Endothelial cell of umbilical vein (primary cell): ENCODE measurements around the gene KRTCAP2. TPM values are rescaled to one million over a fixed set of nuclear protein-coding genes. Genes with fewer than 3 reads are reported as not detected.

ENCODE experiments used
- BruUV-seq: library from RNA; stranded (reverse); fragments of 400-500 nt; replicated peaks from 2 replicates; lab custom pipeline; 2021; lab: Mats Ljungman, UMichigan
- CTCF ChIA-PET: fragments of 300-600, 350-600 bp; sonication (Branson Sonifier 250); formaldehyde crosslinking; loops from one replicate; lab custom pipeline; 2021; ENCODE audit warnings: antibody characterized with exemption, inconsistent platforms; lab: Charles Lee
- POLR2A ChIA-PET: fragments of 300-600, 350-600 bp; sonication (Branson Sonifier 250); formaldehyde crosslinking; loops from one replicate; lab custom pipeline; 2021; ENCODE audit warnings: antibody characterized with exemption, inconsistent platforms; lab: Charles Lee
- DNase-seq: peaks from one replicate; pipeline ENCODE4 v3.0.0-alpha.2; 2011; ENCODE audit warnings: low read depth, low spot score
- FAIRE-seq: peaks from 2 replicates; lab custom pipeline; 2011; peaks lifted over from hg19 to GRCh38; lab: Jason Lieb, UNC
- H2AFZ ChIP-seq: 2 replicates; pipeline ENCODE4 v1.6.0; 2012; ENCODE audit warnings: low read depth, low read length, control low read depth, inconsistent platforms
- H3K27ac ChIP-seq: 2 replicates; pipeline ENCODE4 v1.5.1; 2011; ENCODE audit warnings: low read depth, mild to moderate bottlenecking, control low read depth, low read length, moderate library complexity; ENCODE audit not compliant: insufficient read depth
- H3K27me3 ChIP-seq, 2 experiments: 2 replicates each; pipeline versions ENCODE4 v1.6.0 to v1.6.1; 2011; ENCODE audit warnings: low read length in 2 of 2, mixed read lengths in 1 of 2; ENCODE audit not compliant: control insufficient read depth in 2 of 2, insufficient read depth in 2 of 2
- H3K36me3 ChIP-seq, 2 experiments: 2 replicates in 1 of 2; 3 replicates in 1 of 2; pipeline ENCODE4 v1.5.1; 2011; ENCODE audit warnings: low read length in 2 of 2, mild to moderate bottlenecking in 1 of 2, moderate library complexity in 1 of 2; ENCODE audit not compliant: control insufficient read depth in 2 of 2, insufficient read depth in 2 of 2; ENCODE audit errors: extremely low read depth in 1 of 2
- H3K4me1 ChIP-seq: 3 replicates; pipeline ENCODE4 v1.5.1; 2011; ENCODE audit warnings: mild to moderate bottlenecking, low read length; ENCODE audit not compliant: control insufficient read depth, insufficient read depth; ENCODE audit errors: extremely low read depth
- H3K4me2 ChIP-seq: 2 replicates; pipeline ENCODE4 v1.6.1; 2011; ENCODE audit warnings: low read length, control low read depth, mixed read lengths; ENCODE audit not compliant: insufficient read depth
- H3K4me3 ChIP-seq, 3 experiments: fragments of 200-600 bp in 1 of 3; sonication (generic), shearing (Covaris generic) in 1 of 3; replicated peaks in 1 of 3; 2 replicates each; pipeline ENCODE4 v1.5.1; 2011 to 2016; ENCODE audit warnings: control low read depth in 3 of 3, low read length in 3 of 3, mild to moderate bottlenecking in 2 of 3, inconsistent platforms in 1 of 3, low read depth in 1 of 3, moderate library complexity in 1 of 3; ENCODE audit not compliant: insufficient read depth in 1 of 3
- H3K79me2 ChIP-seq: 2 replicates; pipeline ENCODE4 v1.6.0; 2012; ENCODE audit warnings: low read length, inconsistent platforms; ENCODE audit not compliant: control insufficient read depth, insufficient read depth
- H3K9ac ChIP-seq: replicated peaks from 2 replicates; pipeline ENCODE3; 2011; ENCODE audit warnings: low read length, control low read depth; ENCODE audit not compliant: insufficient read depth; ENCODE audit errors: extremely low read depth
- H3K9me1 ChIP-seq: replicated peaks from 3 replicates; pipeline ENCODE4 v1.6.0; 2011; ENCODE audit warnings: mild to moderate bottlenecking, low read length; ENCODE audit not compliant: control insufficient read depth, insufficient read depth; ENCODE audit errors: extremely low read depth
- H3K9me3 ChIP-seq: replicated peaks from 2 replicates; pipeline ENCODE4 v1.5.1; 2012; ENCODE audit warnings: low read length, inconsistent platforms; ENCODE audit not compliant: control insufficient read depth, insufficient read depth
- H4K20me1 ChIP-seq: replicated peaks from 2 replicates; pipeline ENCODE3; 2011; ENCODE audit warnings: mild to moderate bottlenecking, low read length; ENCODE audit not compliant: control insufficient read depth, insufficient read depth; ENCODE audit errors: extremely low read depth
- EZH2 ChIP-seq: IDR thresholded peaks from 2 replicates; pipeline ENCODE4 v1.6.1; 2012; ENCODE audit warnings: borderline replicate concordance, low read depth, mild to moderate bottlenecking, moderate library complexity, low read length, inconsistent platforms; ENCODE audit not compliant: severe bottlenecking
- FOS ChIP-seq: IDR thresholded peaks from 2 replicates; pipeline ENCODE4 v1.6.1; 2011; ENCODE audit warnings: mild to moderate bottlenecking, low read length, moderate library complexity, borderline replicate concordance; ENCODE audit not compliant: insufficient read depth
- GATA2 ChIP-seq: IDR thresholded peaks from 2 replicates; pipeline ENCODE4 v1.7.0; 2011; ENCODE audit warnings: low read depth, mild to moderate bottlenecking, moderate library complexity, mixed read lengths, low read length; ENCODE audit not compliant: insufficient read length, insufficient read depth
- JUN ChIP-seq: IDR thresholded peaks from 2 replicates; pipeline ENCODE4 v1.6.1; 2011; ENCODE audit warnings: borderline replicate concordance, low read depth; ENCODE audit not compliant: insufficient read length, insufficient read depth
- MYC ChIP-seq: IDR thresholded peaks from one replicate; pipeline ENCODE4 v1.6.1; 2011; ENCODE audit warnings: mild to moderate bottlenecking, low read depth, low read length
- POLR2A ChIP-seq: IDR thresholded peaks from 2 replicates; pipeline ENCODE4 v1.6.1; 2012; ENCODE audit warnings: low read depth, mild to moderate bottlenecking, control low read depth, low read length
- POLR2AphosphoS5 ChIP-seq: IDR thresholded peaks from 2 replicates; pipeline ENCODE4 v1.6.1; 2012; ENCODE audit warnings: low read depth, mild to moderate bottlenecking, control low read depth, low read length, moderate library complexity; ENCODE audit not compliant: insufficient read depth
- dilution Hi-C: fragments of 300-500 bp; cut with MboI; formaldehyde crosslinking; loops from one replicate; pipeline ENCODE4 v1.15.0; 2019; ENCODE audit warnings: low sequenced_read_pairs; ENCODE audit not compliant: extremely low pct_ligation_motif_present
- intact Hi-C: fragments of 100-400 bp; cut with micrococcal nuclease; formaldehyde crosslinking; loops from one replicate; pipeline ENCODE4 v1.10.0; 2022
- polyA plus RNA-seq, 4 experiments: library from polyadenylated mRNA; depleted of rRNA in 3 of 4; stranded (reverse) in 3 of 4; unstranded in 1 of 4; fragments of >200 nt; gene quantifications; 2 replicates each; pipeline versions ENCODE4 v1.2.1 to v1.2.3, GENCODE V29; 2011 to 2012; ENCODE audit warnings: missing spikeins in 1 of 4
- total RNA-seq: library from RNA; stranded (reverse); gene quantifications from 2 replicates; pipeline ENCODE4 v1.2.3, GENCODE V29; 2021
- TF ChIP-seq, protein P1 (sequence below), 2 donors: IDR thresholded peaks; 1 replicate in 1 of 2; 2 replicates in 1 of 2; pipeline ENCODE4 v1.5.1; 2011; ENCODE audit warnings: low read length in 2 of 2, mild to moderate bottlenecking in 2 of 2, moderate library complexity in 2 of 2, control low read depth in 1 of 2, inconsistent platforms in 1 of 2, low read depth in 1 of 2; ENCODE audit not compliant: insufficient read depth in 1 of 2; ENCODE audit errors: extremely low read depth in 1 of 2
- TF ChIP-seq, protein P2 (sequence below): IDR thresholded peaks from 2 replicates; pipeline ENCODE4 v1.6.1; 2011; ENCODE audit not compliant: insufficient read depth, insufficient read length

Gene KRTCAP2
- total and polyA plus RNA-seq, 2 donors (not counting 3 experiments of a cell fraction or from before 2014, with no cell fraction given), result 207 to 362 TPM

DNA sequence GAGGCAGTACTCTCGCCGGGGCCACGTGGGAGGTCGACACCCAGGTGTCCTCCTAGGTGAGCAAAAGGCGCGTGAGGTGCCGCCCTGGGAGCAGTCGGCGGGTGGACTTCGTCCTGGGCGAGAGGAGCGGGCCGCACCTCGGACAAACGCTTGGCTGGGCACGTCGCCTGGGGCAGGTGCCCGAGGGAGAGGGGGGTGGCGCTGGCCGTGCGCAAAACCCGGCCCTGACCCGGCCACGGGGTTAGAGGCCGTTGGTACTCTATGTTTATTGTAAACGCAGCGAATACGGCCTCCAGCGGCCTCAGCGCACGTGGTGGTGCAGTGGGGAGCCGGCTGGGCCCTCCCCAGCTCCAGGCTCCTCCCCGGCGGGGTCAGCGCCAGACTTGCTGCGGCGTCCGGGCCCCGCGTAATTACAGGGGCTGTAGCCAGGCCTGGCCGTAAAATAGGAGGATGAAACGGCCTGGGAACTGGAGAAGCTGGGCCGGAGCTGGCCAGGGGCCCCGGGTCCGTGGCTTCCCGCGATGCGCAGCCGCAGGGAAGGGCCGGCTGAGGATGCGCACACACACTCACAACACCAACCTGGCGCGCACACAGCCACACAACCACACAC lies 47.1 kb downstream of the KRTCAP2 start:
- no peak overlapping the region for H3K4me2 ChIP-seq
- peaks cover 0 to under 1% of the 10 kb centered on the region in 2 experiments for H3K27me3 ChIP-seq
- no peaks in the 10 kb centered on the region for H3K9me3 ChIP-seq
- dilution Hi-C loops (no loop called here), intact Hi-C loops (loop anchor here (2.0 to 5.0 kb wide), 2 partner anchors 15 to 154 kb away; partner anchors contain the start of genes CKS1B, DPM3 and SHC1)
- DNase-seq (peak; percentile 32), FAIRE-seq (no peak)
- ChIA-PET POLR2A (no interaction called here), CTCF (interaction anchor here (0.7 to 15.5 kb wide), 5 partner anchors 18 to 46 kb away, joined by 3 to 204 read pairs (median 5); partner anchors contain the start of gene KRTCAP2)
- no peak overlapping the region for H3K9ac ChIP-seq
- H2AFZ ChIP-seq, result no peak overlapping the region
- BruUV-seq, result no TSS peak
- no peaks in the 10 kb centered on the region for H3K9me1 ChIP-seq
- peaks cover 51% of the 10 kb centered on the region for H3K4me1 ChIP-seq
- H4K20me1 ChIP-seq, result no peaks in the 10 kb centered on the region
- peaks cover 22% of the 10 kb centered on the region for H3K79me2 ChIP-seq
- H3K4me3 ChIP-seq, result no peak overlapping the region
- H3K36me3 ChIP-seq, result peaks cover under 1 to 6% of the 10 kb centered on the region in 2 experiments
- TF ChIP-seq, protein P1, sequence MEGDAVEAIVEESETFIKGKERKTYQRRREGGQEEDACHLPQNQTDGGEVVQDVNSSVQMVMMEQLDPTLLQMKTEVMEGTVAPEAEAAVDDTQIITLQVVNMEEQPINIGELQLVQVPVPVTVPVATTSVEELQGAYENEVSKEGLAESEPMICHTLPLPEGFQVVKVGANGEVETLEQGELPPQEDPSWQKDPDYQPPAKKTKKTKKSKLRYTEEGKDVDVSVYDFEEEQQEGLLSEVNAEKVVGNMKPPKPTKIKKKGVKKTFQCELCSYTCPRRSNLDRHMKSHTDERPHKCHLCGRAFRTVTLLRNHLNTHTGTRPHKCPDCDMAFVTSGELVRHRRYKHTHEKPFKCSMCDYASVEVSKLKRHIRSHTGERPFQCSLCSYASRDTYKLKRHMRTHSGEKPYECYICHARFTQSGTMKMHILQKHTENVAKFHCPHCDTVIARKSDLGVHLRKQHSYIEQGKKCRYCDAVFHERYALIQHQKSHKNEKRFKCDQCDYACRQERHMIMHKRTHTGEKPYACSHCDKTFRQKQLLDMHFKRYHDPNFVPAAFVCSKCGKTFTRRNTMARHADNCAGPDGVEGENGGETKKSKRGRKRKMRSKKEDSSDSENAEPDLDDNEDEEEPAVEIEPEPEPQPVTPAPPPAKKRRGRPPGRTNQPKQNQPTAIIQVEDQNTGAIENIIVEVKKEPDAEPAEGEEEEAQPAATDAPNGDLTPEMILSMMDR (IDR thresholded peaks at IDR 0.05; ENCODE audit: extremely low read depth in 1 of 2, insufficient read depth in 1 of 2, low read depth in 1 of 2, low read length in 2 of 2), result no peak
- TF ChIP-seq FOS (no peak), JUN (no peak), POLR2AphosphoS5 (no peak), EZH2 (no peak), MYC (no peak), POLR2A (no peak), GATA2 (no peak)
- TF ChIP-seq, protein P2, sequence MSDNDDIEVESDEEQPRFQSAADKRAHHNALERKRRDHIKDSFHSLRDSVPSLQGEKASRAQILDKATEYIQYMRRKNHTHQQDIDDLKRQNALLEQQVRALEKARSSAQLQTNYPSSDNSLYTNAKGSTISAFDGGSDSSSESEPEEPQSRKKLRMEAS, result no peak
- peak overlapping the region; percentile 90 for H3K27ac ChIP-seq
